ENCODE measurements around the gene KPNB1.

The KPNB1 gene

GRCh38 chr17:47636273-47637030 is 13.3 kb upstream of the KPNB1 start:
- DNase-seq (ENCODE audit: low spot score), result no peak

DNA sequence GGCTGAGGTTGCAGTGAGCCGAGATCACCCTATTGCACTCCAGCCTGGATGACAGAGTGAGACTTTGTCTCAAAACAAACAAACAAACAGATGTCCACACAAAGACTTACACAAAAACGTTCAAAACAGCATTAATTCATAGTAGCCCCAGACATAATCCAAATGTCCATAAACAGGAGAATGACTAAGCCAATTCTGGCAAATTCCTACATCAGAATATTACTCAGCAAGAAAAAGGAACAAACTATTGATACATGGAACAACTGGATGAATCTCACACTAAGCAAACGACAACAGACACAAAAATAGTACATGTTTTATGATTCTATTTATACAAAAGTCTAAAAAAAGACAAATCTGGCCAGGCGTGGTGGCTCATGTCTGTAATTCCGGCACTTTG is 10.8 kb upstream of the KPNB1 start:
- DNase-seq (ENCODE audit: low spot score), result no peak

DNA sequence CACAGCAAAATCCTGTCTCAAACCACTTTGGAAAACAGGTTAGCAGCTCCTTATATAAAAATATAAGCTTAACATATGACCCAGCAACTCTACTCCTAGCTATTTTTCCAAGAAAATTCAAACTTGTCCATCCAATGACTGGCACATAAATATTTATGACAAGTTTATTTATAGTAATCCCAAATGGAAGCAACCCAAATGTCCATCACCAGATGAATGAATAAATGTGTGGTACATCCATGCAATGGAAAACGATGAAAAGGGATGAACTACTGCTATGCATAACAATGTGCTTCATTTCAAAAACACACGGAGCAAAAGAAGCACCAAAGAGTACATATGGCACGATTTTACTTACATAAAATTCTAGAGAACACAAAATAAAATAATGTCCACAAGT is 9.6 kb upstream of the KPNB1 start:
- no peak for DNase-seq (ENCODE audit: low spot score)

DNA sequence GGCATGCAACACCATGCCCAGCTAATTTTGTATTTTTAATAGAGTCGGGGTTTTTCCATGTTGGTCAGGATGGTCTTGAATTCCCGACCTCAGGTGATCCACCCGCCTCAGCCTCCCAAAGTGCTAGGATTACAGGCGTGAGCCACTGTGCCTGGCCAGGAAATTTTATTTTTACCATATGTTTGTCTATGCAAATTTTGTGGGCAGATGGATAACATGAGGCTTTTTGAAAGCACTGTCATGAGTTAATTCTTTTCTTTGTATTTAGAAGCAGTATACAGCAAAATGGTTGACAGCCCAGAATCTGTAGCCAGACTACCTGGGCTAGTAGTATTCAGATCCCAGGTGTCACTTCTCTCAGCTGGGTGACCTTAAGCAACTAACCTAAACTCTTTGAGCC is 8.5 kb upstream of the KPNB1 start:
- no peak for DNase-seq (ENCODE audit: low spot score)

DNA sequence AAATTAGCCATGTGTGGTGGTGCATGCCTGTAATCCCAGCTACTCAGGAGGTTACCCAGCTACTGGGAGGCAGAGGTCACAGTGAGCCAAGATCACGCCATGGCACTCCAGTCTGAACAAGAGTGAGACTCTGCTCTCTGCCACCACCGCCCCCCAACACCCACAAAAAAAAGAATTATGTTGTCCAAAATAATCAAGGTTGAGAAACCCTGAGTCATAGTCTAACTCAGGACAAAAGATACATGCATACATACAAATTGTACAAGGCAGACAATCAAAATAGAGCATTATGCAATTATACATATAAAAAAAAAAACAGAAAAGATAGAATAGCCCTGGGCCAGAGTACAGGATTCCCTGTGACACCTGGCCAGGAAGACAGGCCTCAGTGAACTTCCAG is 6.6 kb upstream of the KPNB1 start:
- DNase-seq (ENCODE audit: low spot score), result no peak

DNA sequence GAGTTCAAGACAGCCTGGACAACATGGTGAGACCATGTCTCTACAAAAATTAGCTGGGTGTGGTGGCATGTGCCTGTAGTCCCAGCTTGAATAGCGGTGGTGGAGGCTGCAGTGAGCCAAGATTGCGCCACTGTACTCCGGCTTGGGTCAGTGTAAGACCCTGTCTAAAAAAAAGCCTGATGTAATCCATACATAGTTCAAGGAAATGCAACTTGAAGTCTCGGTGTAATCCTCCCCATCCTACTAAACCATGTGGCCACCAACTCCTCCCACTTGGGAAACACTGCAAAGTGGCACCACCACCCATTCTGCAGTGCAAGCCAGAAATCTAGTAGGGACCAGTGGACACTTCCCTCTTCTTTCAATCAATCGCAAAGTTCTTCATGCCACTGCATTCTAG is 5.4 kb upstream of the KPNB1 start:
- no peak for DNase-seq (ENCODE audit: low spot score)

- no peak for DNase-seq (ENCODE audit: low spot score)
Measured at GRCh38 chr17:47649972-47650524, 329 bp downstream of the KPNB1 start.

GRCh38 chr17:47650525-47651522 is 1.1 kb downstream of the KPNB1 start:
- DNase-seq (ENCODE audit: low spot score), result peak; percentile 100

GRCh38 chr17:47651704-47652103 is 2.0 kb downstream of the KPNB1 start:
- no peak for DNase-seq (ENCODE audit: low spot score)

DNA sequence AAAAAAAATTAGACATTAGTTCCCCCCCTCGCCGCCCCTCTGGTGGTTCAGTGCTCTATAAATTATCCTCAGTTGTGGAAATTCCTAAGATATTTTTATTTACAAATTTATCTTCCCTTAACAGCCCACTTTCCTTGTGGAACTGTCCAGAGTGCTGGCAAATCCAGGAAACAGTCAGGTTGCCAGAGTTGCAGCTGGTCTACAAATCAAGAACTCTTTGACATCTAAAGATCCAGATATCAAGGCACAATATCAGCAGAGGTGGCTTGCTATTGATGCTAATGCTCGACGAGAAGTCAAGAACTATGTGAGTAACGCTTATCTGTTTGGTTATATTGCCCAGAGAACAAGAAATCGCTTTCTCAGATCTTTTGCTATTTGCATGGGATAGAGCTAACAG is 2.9 kb downstream of the KPNB1 start:
- DNase-seq (ENCODE audit: low spot score), result no peak

DNA sequence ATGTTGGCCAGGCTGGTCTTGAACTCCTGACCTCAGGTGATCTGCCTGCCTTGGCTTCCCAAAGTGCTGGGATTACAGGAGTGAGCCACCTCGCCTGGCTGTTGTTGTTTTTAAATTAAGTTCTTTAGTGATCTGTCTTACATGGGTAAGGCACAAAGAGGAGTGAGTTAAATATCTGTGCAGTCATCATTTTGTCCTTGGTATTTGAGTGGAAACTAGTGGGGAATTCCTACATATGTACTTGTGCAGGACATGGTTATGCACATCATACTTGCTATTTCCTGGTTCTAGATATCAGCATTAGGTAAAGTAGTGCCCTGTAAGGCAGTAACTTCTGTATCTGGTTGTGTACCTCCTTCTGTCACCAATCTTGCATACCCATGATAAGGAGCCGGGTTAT is 3.7 kb downstream of the KPNB1 start:
- no peak for DNase-seq (ENCODE audit: low spot score)

DNA sequence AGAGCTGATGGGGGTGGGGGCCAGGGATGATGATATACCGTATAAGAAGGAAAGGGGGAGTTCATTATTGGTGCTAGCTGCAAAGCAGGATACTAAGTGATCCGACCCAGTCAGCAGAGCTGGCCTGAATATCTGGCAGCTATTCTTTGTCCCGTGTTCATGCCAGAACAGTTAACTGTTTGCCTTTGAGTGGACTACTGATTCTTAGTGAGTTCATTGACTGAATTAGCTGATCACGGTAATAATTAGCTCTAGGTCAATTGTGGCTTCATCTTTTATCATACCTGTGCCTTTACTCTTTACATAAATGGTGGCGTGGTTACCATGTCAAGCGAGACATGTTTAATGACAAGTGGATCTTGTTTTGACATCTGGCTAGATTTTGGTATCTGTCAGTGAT is 5.3 kb downstream of the KPNB1 start:
- DNase-seq (ENCODE audit: low spot score), result no peak

- DNase-seq (ENCODE audit: low spot score), result no peak
Measured at GRCh38 chr17:47660064-47660492, 10.4 kb downstream of the KPNB1 start.

DNA sequence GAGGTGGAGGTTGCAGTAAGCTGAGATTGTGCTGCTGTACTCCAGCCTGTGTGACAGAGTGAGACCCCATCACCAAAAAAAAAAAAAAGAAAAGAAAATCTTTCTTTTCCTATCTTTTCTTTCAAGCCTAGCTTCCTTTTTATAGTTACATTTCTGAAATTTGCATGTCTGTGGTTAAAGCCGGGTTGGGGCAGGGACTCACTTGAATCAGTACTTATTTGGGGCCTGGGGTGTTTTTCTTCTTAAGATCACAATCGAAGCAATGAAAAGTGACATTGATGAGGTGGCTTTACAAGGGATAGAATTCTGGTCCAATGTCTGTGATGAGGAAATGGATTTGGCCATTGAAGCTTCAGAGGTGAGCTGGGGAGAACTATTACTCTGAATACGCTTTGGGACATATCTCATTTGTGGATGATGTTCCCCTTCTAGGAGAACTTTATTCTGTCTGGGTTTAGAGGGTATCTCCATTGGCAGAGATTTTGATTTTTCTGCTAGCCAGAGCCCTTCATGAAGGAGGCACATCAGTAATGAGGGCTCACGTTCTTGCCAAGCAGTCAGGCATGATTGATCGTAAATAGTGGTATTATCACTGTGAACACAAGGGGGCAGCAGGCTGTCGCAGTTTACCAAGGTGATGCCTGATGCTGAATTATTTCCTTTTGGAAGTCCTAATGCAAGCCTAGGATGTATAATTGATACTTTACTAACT is 14.3 kb downstream of the KPNB1 start:
- peak; percentile 84 for DNase-seq (ENCODE audit: low spot score)

DNA sequence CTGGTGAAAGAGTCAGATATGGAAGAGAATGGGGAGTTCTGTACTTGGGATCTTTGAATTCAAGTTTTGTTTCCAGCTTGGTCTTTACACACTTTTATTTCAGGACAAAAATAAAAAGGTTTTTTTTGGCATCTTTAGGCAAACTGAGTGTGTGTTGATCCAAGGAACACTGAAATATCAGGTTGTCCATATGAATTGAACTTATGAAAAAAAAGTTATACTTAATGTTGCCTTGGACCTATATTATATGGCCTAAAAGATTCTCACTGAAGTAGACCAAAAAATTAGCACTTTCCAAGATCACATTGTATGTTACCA is 14.9 kb downstream of the KPNB1 start:
- DNase-seq (ENCODE audit: low spot score), result no peak

DNA sequence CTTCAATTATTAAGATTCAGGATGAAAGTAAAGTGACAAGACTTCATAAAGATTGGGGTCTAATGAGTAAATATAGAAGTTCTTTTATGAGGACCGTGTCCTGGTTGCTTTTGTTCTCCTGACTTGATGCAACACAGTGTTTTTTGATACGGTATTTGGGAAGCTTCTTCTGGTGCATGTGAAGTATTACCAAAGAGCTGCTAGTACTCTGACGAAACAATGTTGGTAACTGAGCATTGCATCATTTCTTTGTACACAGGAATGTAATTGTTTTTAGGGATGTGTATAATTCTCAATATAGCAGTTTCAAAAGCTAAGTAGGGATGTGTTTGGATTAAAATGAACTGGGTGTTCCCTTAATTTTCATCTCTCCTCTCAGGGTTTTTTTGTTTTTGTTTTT is 15.9 kb downstream of the KPNB1 start:
- DNase-seq (ENCODE audit: low spot score), result no peak

DNA sequence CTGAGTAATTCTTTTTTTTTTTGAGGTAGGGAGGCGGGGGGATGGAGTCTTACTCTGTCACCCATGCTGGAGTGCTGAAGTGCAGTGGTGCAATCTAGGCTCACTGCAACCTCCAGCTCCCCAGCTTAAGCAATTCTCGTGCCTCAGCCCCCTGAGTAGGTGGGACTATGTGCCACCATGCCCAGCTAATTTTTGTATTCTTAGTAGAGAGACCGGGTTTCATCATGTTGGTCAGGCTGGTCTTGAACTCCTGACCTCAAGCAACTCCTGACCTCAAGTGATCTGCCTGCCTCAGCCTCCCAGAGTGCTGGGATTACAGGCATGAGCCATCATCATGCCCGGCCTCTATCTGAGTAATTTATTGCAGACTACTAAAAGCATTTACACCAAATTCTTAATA is 19.4 kb downstream of the KPNB1 start:
- no peak for DNase-seq (ENCODE audit: low spot score)

DNA sequence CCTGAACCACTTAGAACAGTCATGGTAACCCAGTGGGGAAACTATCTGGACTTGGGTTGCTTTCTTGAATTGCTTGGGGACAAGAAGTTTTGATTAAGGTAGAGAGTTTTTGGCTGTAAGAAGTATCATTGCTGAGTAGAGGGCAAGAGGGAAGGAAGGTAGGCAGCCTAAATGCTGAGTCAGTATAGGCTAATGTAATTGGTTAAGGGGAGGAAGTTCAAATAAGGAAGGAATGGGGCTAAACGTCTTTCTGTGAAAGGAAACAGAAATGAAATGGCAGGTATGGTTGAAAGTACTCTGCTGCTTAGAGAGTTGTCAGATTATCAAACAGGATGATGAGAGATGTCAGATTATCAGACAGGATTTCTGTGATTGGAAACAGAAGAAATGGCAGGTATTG is 20.3 kb downstream of the KPNB1 start:
- DNase-seq (ENCODE audit: low spot score), result no peak

DNA sequence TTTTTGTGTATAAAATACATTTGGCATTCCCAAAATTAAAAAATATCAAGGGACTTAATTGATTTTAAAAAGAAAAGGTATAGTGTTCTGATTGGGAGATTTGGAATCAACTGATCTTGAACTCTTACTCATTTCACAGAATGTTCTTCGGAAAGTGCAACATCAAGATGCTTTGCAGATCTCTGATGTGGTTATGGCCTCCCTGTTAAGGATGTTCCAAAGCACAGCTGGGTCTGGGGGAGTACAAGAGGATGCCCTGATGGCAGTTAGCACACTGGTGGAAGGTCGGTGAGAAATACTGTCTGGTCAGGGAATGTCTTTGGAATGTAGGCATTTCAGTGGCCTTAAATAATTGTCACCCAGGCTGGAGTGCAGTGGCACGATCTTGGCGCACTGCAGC is 24.8 kb downstream of the KPNB1 start:
- no peak for DNase-seq (ENCODE audit: low spot score)

DNA sequence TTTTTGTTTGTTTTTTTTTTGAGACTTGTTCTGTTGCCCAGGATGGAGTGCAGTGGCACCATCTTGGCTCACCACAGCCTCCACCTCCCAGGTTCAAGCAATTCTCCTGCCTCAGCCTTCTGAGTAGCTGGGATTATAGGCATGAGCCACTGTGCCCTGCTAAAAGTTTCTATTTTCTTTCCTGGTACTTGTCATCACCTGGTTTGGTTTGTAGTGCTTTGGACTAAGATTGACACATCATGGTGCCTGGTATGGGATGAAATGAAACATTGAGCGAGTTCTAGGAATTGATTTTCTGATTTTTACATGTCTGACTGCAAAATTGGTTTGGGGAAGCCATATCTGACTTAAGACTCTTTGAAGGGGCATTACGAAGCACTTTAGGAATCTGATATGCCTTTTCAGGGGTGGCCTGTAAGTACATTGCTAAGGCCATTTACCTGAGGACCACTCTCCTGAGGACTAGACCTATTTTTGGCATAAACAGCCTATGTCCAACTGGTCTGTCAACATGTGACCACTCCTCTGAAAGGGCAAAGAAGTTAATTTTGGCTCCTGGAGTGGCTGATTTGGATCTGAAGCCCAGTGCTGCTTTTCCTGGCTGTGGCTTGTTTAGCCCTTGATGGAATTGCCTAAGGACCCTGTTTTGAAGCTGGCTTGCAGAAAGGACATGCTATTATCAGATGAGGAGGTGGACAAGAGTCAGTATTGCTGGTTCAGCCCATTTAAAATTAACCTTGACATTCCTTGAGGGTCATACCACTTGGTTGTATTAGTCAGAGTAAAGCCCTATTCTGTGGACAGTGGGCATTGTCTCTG is 25.9 kb downstream of the KPNB1 start:
- DNase-seq (ENCODE audit: low spot score), result no peak

DNA sequence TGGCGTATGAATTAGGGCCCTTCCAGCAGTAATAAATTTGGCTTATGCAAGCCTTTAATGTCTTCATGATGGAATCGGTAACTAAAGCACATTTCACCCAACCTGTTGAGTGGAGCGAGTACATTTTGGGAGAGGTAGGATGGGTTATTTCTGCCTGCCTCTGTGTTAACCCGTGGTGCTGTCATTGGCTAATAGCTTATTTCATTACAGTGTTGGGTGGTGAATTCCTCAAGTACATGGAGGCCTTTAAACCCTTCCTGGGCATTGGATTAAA is 26.4 kb downstream of the KPNB1 start:
- DNase-seq (ENCODE audit: low spot score), result no peak

All from D341Med (cell line).